Measurements from ENCODE around the gene MAP2K5. TPM values are rescaled to one million over a fixed set of nuclear protein-coding genes. Genes with fewer than 3 reads are reported as not detected.
"Not testable (repeated sequence)": the region's sequence is repeated elsewhere in the genome, so short reads cannot be mapped to it uniquely, and the experiment has no call there.

MAP2K5 gene
- total RNA-seq, 1 donor from 2014 or later = 2.9 TPM

DNA sequence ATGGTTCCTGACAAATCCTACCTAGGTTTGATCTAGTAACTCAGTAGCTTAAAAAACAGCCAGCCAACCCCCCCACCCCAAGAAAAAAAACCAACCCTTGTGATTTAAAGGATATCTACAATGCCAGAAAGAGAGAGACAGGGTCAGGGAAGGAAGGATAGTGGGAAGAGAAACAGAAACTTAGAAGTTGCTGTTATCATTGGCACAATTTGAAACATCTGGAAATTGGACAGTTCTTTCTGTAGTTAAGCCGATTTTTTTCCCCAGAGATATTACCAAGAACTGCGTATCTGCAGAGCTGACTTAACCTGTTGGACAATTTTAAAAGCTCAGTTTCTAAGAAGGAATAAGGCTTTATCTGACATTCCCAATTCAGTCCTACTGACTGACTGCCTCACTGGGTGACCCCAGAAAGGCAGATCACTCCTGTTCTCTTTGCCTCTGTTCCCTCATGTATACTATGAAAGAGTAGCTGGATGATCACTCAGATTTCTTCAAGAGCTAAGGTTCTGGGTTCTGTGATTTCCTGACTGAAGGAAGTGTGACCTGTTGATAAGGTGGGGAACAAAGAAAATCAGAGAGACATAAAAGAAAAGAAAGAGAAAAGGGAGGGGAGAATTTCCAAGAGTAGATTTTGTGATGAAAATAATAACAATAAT is 128.3 kb downstream of the MAP2K5 start:
- DNase-seq (ENCODE audit: low read depth) = no peak
- Histone ChIP-seq H3K27me3 (ENCODE audit: control insufficient read depth, insufficient read depth, low read length) (no peaks in the 10 kb centered on the region), H3K36me3 (ENCODE audit: control insufficient read depth, insufficient read depth, low read length) (no peaks in the 10 kb centered on the region), H3K4me3 (ENCODE audit: low read depth, low read length) (no peak overlapping the region)
- no peak for FAIRE-seq
- TF ChIP-seq, protein P1, sequence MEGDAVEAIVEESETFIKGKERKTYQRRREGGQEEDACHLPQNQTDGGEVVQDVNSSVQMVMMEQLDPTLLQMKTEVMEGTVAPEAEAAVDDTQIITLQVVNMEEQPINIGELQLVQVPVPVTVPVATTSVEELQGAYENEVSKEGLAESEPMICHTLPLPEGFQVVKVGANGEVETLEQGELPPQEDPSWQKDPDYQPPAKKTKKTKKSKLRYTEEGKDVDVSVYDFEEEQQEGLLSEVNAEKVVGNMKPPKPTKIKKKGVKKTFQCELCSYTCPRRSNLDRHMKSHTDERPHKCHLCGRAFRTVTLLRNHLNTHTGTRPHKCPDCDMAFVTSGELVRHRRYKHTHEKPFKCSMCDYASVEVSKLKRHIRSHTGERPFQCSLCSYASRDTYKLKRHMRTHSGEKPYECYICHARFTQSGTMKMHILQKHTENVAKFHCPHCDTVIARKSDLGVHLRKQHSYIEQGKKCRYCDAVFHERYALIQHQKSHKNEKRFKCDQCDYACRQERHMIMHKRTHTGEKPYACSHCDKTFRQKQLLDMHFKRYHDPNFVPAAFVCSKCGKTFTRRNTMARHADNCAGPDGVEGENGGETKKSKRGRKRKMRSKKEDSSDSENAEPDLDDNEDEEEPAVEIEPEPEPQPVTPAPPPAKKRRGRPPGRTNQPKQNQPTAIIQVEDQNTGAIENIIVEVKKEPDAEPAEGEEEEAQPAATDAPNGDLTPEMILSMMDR (IDR thresholded peaks at IDR 0.05; ENCODE audit: insufficient read depth, low read length, severe bottlenecking) = no peak

DNA sequence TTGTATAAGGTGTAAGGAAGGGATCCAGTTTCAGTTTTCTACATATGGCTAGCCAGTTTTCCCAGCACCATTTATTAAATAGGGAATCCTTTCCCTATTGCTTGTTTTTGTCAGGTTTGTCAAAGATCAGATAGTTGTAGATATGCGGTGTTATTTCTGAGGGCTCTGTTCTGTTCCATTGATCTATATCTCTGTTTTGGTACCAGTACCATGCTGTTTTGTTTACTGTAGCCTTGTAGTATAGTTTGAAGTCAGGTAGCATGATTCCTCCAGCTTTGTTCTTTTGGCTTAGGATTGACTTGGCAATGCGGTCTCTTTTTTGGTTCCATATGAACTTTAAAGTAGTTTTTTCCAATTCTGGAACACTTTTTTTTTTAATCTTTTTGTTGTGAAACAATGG is 130.3 kb downstream of the MAP2K5 start:
- not testable (repeated sequence) for FAIRE-seq

GRCh38 chr15:67674983-67675382 is 132.5 kb downstream of the MAP2K5 start:
- H3K4me3 ChIP-seq (ENCODE audit: low read depth, low read length) = no peak overlapping the region
- FAIRE-seq = no peak
- DNase-seq (ENCODE audit: low read depth) = no peak

More for the DNA sequence above, 130.3 kb downstream of the MAP2K5 start:
- not testable (repeated sequence) for H3K36me3 ChIP-seq (ENCODE audit: control insufficient read depth, insufficient read depth, low read length); H3K4me3 ChIP-seq (ENCODE audit: low read depth, low read length); H3K27me3 ChIP-seq (ENCODE audit: control insufficient read depth, insufficient read depth, low read length); DNase-seq (ENCODE audit: low read depth)

DNA sequence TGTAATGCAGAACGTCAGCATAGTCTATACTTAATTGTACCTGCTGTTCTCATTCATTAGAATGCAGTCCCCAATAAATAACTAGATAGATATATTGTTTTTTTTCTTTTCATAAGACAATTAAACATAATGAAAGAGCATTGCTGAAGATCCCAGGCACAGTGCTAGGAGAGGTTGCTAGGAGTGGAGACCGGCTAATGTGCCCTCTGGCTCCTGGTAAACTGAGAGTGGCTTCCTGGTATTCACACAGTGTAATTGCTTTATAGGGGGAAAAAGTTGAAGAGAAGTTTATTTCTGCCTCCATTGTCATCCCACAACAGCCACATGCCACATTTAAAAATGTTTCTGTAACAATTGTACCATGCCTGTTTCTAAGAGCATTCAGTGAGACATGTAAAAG is 135.6 kb downstream of the MAP2K5 start:
- TF ChIP-seq, protein P1 (IDR thresholded peaks at IDR 0.05; ENCODE audit: insufficient read depth, low read length, severe bottlenecking) = no peak
- Histone ChIP-seq H3K36me3 (ENCODE audit: control insufficient read depth, insufficient read depth, low read length) (no peaks in the 10 kb centered on the region), H3K27me3 (ENCODE audit: control insufficient read depth, insufficient read depth, low read length) (no peaks in the 10 kb centered on the region), H3K4me3 (ENCODE audit: low read depth, low read length) (no peak overlapping the region)
- FAIRE-seq = no peak
- DNase-seq (ENCODE audit: low read depth) = no peak

More at GRCh38 chr15:67674983-67675382, 132.5 kb downstream of the MAP2K5 start:
- Histone ChIP-seq H3K36me3 (ENCODE audit: control insufficient read depth, insufficient read depth, low read length) (no peaks in the 10 kb centered on the region), H3K27me3 (ENCODE audit: control insufficient read depth, insufficient read depth, low read length) (no peaks in the 10 kb centered on the region)
- TF ChIP-seq, protein P1 (IDR thresholded peaks at IDR 0.05; ENCODE audit: insufficient read depth, low read length, severe bottlenecking) = no peak

DNA sequence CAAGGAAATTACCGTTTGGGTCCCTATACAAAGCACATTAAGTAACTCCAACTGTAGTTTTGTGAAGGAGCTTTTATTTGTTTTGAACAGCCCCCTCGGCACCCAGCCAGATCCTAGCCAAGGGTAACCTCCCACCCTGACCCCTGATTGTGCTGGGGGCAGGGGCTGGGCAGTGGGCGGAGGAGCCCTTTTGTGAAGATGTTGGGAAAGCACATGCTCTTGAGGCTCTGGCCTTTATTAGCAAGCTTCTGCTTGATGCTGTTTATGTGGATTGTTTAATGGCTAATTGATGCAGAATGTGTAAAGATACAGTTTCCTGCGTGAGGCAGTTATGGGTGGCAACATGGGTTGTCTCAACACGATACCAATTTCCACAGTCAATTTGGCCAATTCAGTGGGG is 136.5 kb downstream of the MAP2K5 start:
- TF ChIP-seq, protein P1 (IDR thresholded peaks at IDR 0.05; ENCODE audit: insufficient read depth, low read length, severe bottlenecking) = no peak
- no peaks in the 10 kb centered on the region for H3K27me3 ChIP-seq (ENCODE audit: control insufficient read depth, insufficient read depth, low read length)
- no peaks in the 10 kb centered on the region for H3K36me3 ChIP-seq (ENCODE audit: control insufficient read depth, insufficient read depth, low read length)
- DNase-seq (ENCODE audit: low read depth) = no peak
- H3K4me3 ChIP-seq (ENCODE audit: low read depth, low read length) = no peak overlapping the region
- FAIRE-seq = no peak

DNA sequence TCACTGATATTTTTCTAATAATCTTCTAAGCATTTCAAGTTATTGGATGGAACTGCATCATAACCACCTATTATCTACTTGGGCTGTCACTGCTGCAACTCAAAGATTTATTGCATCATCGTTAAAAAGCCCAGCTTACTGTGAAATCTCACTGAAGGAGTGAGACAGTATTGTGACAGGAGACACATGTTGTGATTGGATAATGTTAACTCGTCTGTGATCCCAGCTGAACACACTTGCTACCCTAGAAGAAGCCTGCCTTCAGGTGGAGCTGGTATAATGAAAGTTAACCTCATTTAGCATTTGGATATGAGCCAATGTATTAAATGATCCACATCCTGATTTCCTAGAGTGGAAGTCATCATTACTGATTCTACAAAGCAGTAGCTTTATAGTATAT is 138.1 kb downstream of the MAP2K5 start:
- Histone ChIP-seq H3K36me3 (ENCODE audit: control insufficient read depth, insufficient read depth, low read length) (no peaks in the 10 kb centered on the region), H3K4me3 (ENCODE audit: low read depth, low read length) (no peak overlapping the region), H3K27me3 (ENCODE audit: control insufficient read depth, insufficient read depth, low read length) (no peaks in the 10 kb centered on the region)
- no peak for DNase-seq (ENCODE audit: low read depth)
- TF ChIP-seq, protein P1 (IDR thresholded peaks at IDR 0.05; ENCODE audit: insufficient read depth, low read length, severe bottlenecking) = no peak
- no peak for FAIRE-seq

All from bronchial epithelial cell (primary cell).